Upper lobe of left lung (tissue), 4 donors: ENCODE results near the gene PAX5.

Source experiments
- CTCF ChIP-seq, 6 experiments: fragments of 450-650 bp in 4 of 6; fragments of 200-600 bp in 2 of 6; sonication (generic) in 2 of 6; IDR thresholded peaks; one replicate each; pipeline ENCODE4 v1.5.1; 2016 to 2019; ENCODE audit warnings: antibody characterized with exemption in 6 of 6
- POLR2A ChIP-seq, 4 donors: fragments of 450-650 bp; IDR thresholded peaks; one replicate each; pipeline ENCODE4 v1.5.1; 2016 to 2017; ENCODE audit warnings: antibody characterized with exemption in 4 of 4, mild to moderate bottlenecking in 2 of 4

- no peak for TF ChIP-seq CTCF (IDR thresholded peaks at IDR 0.05)
- no peak for TF ChIP-seq POLR2A (IDR thresholded peaks at IDR 0.05)
Measured at GRCh38 chr9:36874921-36875320, 159.1 kb downstream of the PAX5 start.
